GM12878 (cell line): ENCODE data around the gene ADAMTS17. TPM values are rescaled to one million over a fixed set of nuclear protein-coding genes. Genes with fewer than 3 reads are reported as not detected.

Source experiments
- ATAC-seq: fragments of 200-7000 bp; cut with Tn5 transposase; 3 replicates; pipeline ENCODE4 v1.9.1; 2020; ENCODE audit warnings: mild to moderate bottlenecking, moderate library complexity
- BruUV-seq: library from RNA; stranded (reverse); fragments of 400-500 nt; replicated peaks from 2 replicates; lab custom pipeline; 2021; lab: Mats Ljungman, UMichigan
- CTCF ChIA-PET: fragments of 300-600 bp; sonication (Branson Sonifier 250); formaldehyde crosslinking; extraction: SDS; loops from one replicate; lab custom pipeline; 2021; ENCODE audit warnings: inconsistent platforms; lab: Yijun Ruan, JAX
- POLR2A ChIA-PET: fragments of 350-600 bp; formaldehyde crosslinking; extraction: SDS; loops from one replicate; lab custom pipeline; 2021; ENCODE audit warnings: inconsistent platforms; lab: Charles Lee
- RAD21 ChIA-PET: fragments of 300-600 bp; sonication (Branson Sonifier 250); formaldehyde crosslinking; loops from one replicate; lab custom pipeline; 2023; ENCODE audit warnings: antibody characterized with exemption; ENCODE audit not compliant: unreplicated experiment; lab: Charles Lee
- SMC1A ChIA-PET: fragments of 300-600 bp; sonication (Branson Sonifier 250); formaldehyde crosslinking; loops from one replicate; lab custom pipeline; 2023; ENCODE audit not compliant: unreplicated experiment, uncharacterized antibody; lab: Charles Lee
- DNase-seq: peaks from one replicate; pipeline ENCODE4 v3.0.0-alpha.2; 2011; ENCODE audit warnings: low read depth, low spot score
- FAIRE-seq: peaks from 3 replicates; lab custom pipeline; 2011; peaks lifted over from hg19 to GRCh38; lab: Jason Lieb, UNC
- H2AFZ ChIP-seq: 2 replicates; pipeline ENCODE4 v1.6.0; 2011; ENCODE audit warnings: low read depth, low read length, control low read depth; ENCODE audit not compliant: control insufficient read depth
- H3K27ac ChIP-seq: 2 replicates; pipeline ENCODE4 v1.5.1; 2011; ENCODE audit warnings: control low read depth; ENCODE audit not compliant: control insufficient read depth, insufficient read depth
- H3K27me3 ChIP-seq, 2 experiments: replicated peaks in 1 of 2; 2 replicates each; pipeline versions ENCODE4 v1.6.0 to v1.6.1; 2011; ENCODE audit warnings: low read length in 1 of 2; ENCODE audit not compliant: control insufficient read depth in 2 of 2, insufficient read depth in 2 of 2
- H3K36me3 ChIP-seq, 2 experiments: 2 replicates each; pipeline ENCODE4 v1.5.1; 2011; ENCODE audit warnings: low read length in 1 of 2; ENCODE audit not compliant: control insufficient read depth in 2 of 2, insufficient read depth in 2 of 2
- H3K4me1 ChIP-seq: 2 replicates; pipeline ENCODE4 v1.6.1; 2011; ENCODE audit warnings: mild to moderate bottlenecking, low read length, moderate library complexity, mixed read lengths; ENCODE audit not compliant: control insufficient read depth, insufficient read depth
- H3K4me2 ChIP-seq: 2 replicates; pipeline ENCODE4 v1.6.0; 2011; ENCODE audit warnings: control low read depth; ENCODE audit not compliant: control insufficient read depth, insufficient read depth
- H3K4me3 ChIP-seq: fragments of 200-600 bp; sonication (generic); 2 replicates; pipeline ENCODE4 v1.5.1; 2016
- H3K79me2 ChIP-seq: 2 replicates; pipeline ENCODE4 v1.6.0; 2011; ENCODE audit warnings: low read length; ENCODE audit not compliant: control insufficient read depth, insufficient read depth
- H3K9ac ChIP-seq: 2 replicates; pipeline ENCODE4 v1.8.0; 2011; ENCODE audit warnings: low read length, control low read depth, mixed read lengths; ENCODE audit not compliant: control insufficient read depth, insufficient read depth
- H3K9me3 ChIP-seq: replicated peaks from 3 replicates; pipeline ENCODE4 v1.5.1; 2011; ENCODE audit warnings: mild to moderate bottlenecking, low read length; ENCODE audit not compliant: control insufficient read depth, insufficient read depth
- H4K20me1 ChIP-seq: 2 replicates; pipeline ENCODE4 v1.6.0; 2011; ENCODE audit not compliant: control insufficient read depth, insufficient read depth
- BCL3 ChIP-seq: IDR thresholded peaks from 2 replicates; pipeline ENCODE4 v1.6.1; 2011; ENCODE audit warnings: borderline replicate concordance, low read depth, mild to moderate bottlenecking, moderate library complexity, low read length; ENCODE audit not compliant: insufficient read depth, poor library complexity, severe bottlenecking
- CBX3 ChIP-seq: fragments of 200-600 bp; sonication (generic); IDR thresholded peaks from 2 replicates; pipeline ENCODE4 v1.6.1; 2016; ENCODE audit warnings: low read depth, borderline replicate concordance
- EGR1 ChIP-seq, 2 experiments: IDR thresholded peaks; 1 replicate in 1 of 2; 2 replicates in 1 of 2; pipeline ENCODE4 v1.6.1; 2011 to 2012; ENCODE audit warnings: low read depth in 2 of 2, low read length in 2 of 2, borderline replicate concordance in 1 of 2, mild to moderate bottlenecking in 1 of 2, moderate library complexity in 1 of 2
- GABPA ChIP-seq: IDR thresholded peaks from 2 replicates; pipeline ENCODE4 v1.6.1; 2014; ENCODE audit warnings: antibody characterized with exemption, low read depth, mild to moderate bottlenecking, inconsistent platforms
- IKZF1 ChIP-seq: fragments of 450-650 bp; conservative IDR thresholded peaks from 2 replicates; pipeline ENCODE4 v1.6.1; 2017; ENCODE audit warnings: antibody characterized with exemption, mild to moderate bottlenecking
- IRF3 ChIP-seq: fragments of 450-650 bp; IDR thresholded peaks from 2 replicates; pipeline ENCODE4 v1.6.1; 2014; ENCODE audit warnings: mild to moderate bottlenecking
- KAT2A ChIP-seq: conservative IDR thresholded peaks from 2 replicates; pipeline ENCODE4 v1.6.1; 2011; ENCODE audit warnings: low read depth, low read length; ENCODE audit not compliant: control insufficient read depth
- KLF5 ChIP-seq: fragments of 450-650 bp; IDR thresholded peaks from 2 replicates; pipeline ENCODE4 v1.6.1; 2014; ENCODE audit warnings: mild to moderate bottlenecking; ENCODE audit not compliant: partially characterized antibody
- MTA2 ChIP-seq: fragments of 450-650 bp; IDR thresholded peaks from 2 replicates; pipeline ENCODE4 v1.6.1; 2016; ENCODE audit warnings: low read depth, mild to moderate bottlenecking, moderate library complexity
- NFXL1 ChIP-seq: fragments of 450-650 bp; IDR thresholded peaks from 2 replicates; pipeline ENCODE4 v1.6.1; 2017; ENCODE audit warnings: antibody characterized with exemption, mild to moderate bottlenecking, borderline replicate concordance
- RELB ChIP-seq: fragments of 450-650 bp; IDR thresholded peaks from 2 replicates; pipeline ENCODE4 v1.6.1; 2017; ENCODE audit warnings: low read depth, mild to moderate bottlenecking, moderate library complexity
- WRNIP1 ChIP-seq: IDR thresholded peaks from 2 replicates; pipeline ENCODE4 v1.6.1; 2011; ENCODE audit warnings: low read depth, low read length, improper control_type of control experiment, borderline replicate concordance
- ZNF622 ChIP-seq: fragments of 450-650 bp; IDR thresholded peaks from 2 replicates; pipeline ENCODE4 v1.6.1; 2017; ENCODE audit warnings: mild to moderate bottlenecking, inconsistent platforms
- WGBS: methylation state at CpG from one replicate; pipeline ENCODE4 v1.1.6; 2016; ENCODE audit warnings: low lambda C conversion rate; ENCODE audit not compliant: insufficient replicate concordance, insufficient coverage; ENCODE audit errors: missing lambda C conversion rate; 5-methylcytosine and 5-hydroxymethylcytosine counted together
- in situ Hi-C: fragments of 300-500 bp; cut with MboI; formaldehyde crosslinking; loops from 9 replicates; pipeline ENCODE4 v1.14.3; 2018; ENCODE audit warnings: mixed read lengths
- intact Hi-C: fragments of 100-400 bp; cut with micrococcal nuclease; formaldehyde crosslinking; loops from one replicate; pipeline ENCODE4 v1.14.2; 2022; ENCODE audit not compliant: unreplicated experiment
- polyA plus RNA-seq, 11 experiments: library from polyadenylated mRNA; depleted of rRNA in 4 of 11; unstranded in 6 of 11; stranded (reverse) in 5 of 11; fragments of >200 nt; fragmentation: Nextera tagmentation in 4 of 11; fragmentation: Illumina TruSeq in 1 of 11; extraction: Ambion mirVana in 4 of 11; extraction: Trizol in 1 of 11; gene quantifications; 1 replicate in 1 of 11; 2 replicates in 10 of 11; pipeline versions ENCODE4 v1.2.1 to v1.2.3, GENCODE V29; 2011 to 2016; ENCODE audit warnings: inconsistent platforms in 2 of 11, missing spikeins in 2 of 11, low read depth in 1 of 11
- total RNA-seq, 4 experiments: library from RNA; depleted of rRNA in 3 of 4; stranded (reverse); fragments of >200 nt in 3 of 4; fragmentation: Illumina TruSeq in 1 of 4; extraction: Trizol in 1 of 4; gene quantifications; 2 replicates each; pipeline versions ENCODE4 v1.2.1 to v1.2.3, GENCODE V29; 2013 to 2021

ADAMTS17 gene
- total and polyA plus RNA-seq, 10 of the 15 experiments (the other 5 are each of a cell fraction or from before 2014, with no cell fraction given): 0.04 to 0.50 (median 0.10) TPM; not detected in 4

GRCh38 chr15:99986297-99987118, 355.3 kb downstream of the ADAMTS17 start:
- no peak overlapping the region for H3K4me3 ChIP-seq
- no peak overlapping the region for H3K9ac ChIP-seq
- no peaks in the 10 kb centered on the region for H3K79me2 ChIP-seq
- no peak overlapping the region for H3K4me2 ChIP-seq
- RAD21 ChIA-PET: no interaction called here
- peaks cover 1 to 2% of the 10 kb centered on the region in 2 experiments; a peak in 3 of 4 replicates for H3K27me3 ChIP-seq
- CTCF ChIA-PET: no interaction called here
- ATAC-seq: no peak
- no peak overlapping the region for H2AFZ ChIP-seq
- BruUV-seq: no TSS peak
- POLR2A ChIA-PET: no interaction called here
- SMC1A ChIA-PET: no interaction called here
- intact Hi-C loops: no loop called here
- WGBS: 27% methylated on average over 9 of the region's 9 CpGs
- no peaks in the 10 kb centered on the region for H3K4me1 ChIP-seq
- TF ChIP-seq MTA2: no peak
- no peak for TF ChIP-seq WRNIP1
- no peak for TF ChIP-seq KLF5
- no peak for TF ChIP-seq RELB
- TF ChIP-seq NFXL1: no peak
- no peak for TF ChIP-seq IRF3
- no peak for TF ChIP-seq ZNF622
- TF ChIP-seq EGR1 (IDR thresholded peaks at IDR 0.05; ENCODE audit: borderline replicate concordance in 1 of 2, low read depth in 2 of 2, low read length in 2 of 2): no peak
- no peak for TF ChIP-seq CBX3
- no peak for TF ChIP-seq GABPA
- no peak for TF ChIP-seq BCL3
- TF ChIP-seq IKZF1: no peak
- TF ChIP-seq KAT2A: no peak
- TF ChIP-seq, all 136 proteins: peak for 0
- FAIRE-seq: no peak
- Histone ChIP-seq H3K9me3 (no peaks in the 10 kb centered on the region; the same call in 2 of the 3 replicates), H4K20me1 (no peaks in the 10 kb centered on the region), H3K36me3 (no peaks in the 10 kb centered on the region), H3K27ac (no peak overlapping the region)
- DNase-seq: no peak
- in situ Hi-C loops: no loop called here
